Adipose tissue (tissue), 3 donors: ENCODE measurements around the gene TIMD4. TPM values are rescaled to one million over a fixed set of nuclear protein-coding genes. Genes with fewer than 3 reads are reported as not detected.
"Not testable (repeated sequence)": the region's sequence is repeated elsewhere in the genome, so short reads cannot be mapped to it uniquely, and the experiment has no call there.

Experiments
- H3K27ac ChIP-seq: one replicate; pipeline ENCODE4 v1.5.1; 2013; ENCODE audit warnings: low read depth, low read length
- WGBS, 3 donors: extraction: QIAGEN DNeasy Blood & Tissue Kit; methylation state at CpG; one replicate each; pipeline ENCODE4 v1.1.7; 2013; 5-methylcytosine and 5-hydroxymethylcytosine counted together
- polyA plus RNA-seq, 3 donors: library from polyadenylated mRNA; stranded (reverse); fragments of 200-250 nt; gene quantifications; one replicate each; pipeline ENCODE4 v1.2.3, GENCODE V29; 2013
- donor health status: healthy with polysubstance abuse.
- donor health status: Bipolar disorder and iron deficiency.
- donor health status: healthy.

TIMD4 gene
- polyA plus RNA-seq, 3 donors, result 0.72 to 1.00 TPM; not detected in 1

DNA sequence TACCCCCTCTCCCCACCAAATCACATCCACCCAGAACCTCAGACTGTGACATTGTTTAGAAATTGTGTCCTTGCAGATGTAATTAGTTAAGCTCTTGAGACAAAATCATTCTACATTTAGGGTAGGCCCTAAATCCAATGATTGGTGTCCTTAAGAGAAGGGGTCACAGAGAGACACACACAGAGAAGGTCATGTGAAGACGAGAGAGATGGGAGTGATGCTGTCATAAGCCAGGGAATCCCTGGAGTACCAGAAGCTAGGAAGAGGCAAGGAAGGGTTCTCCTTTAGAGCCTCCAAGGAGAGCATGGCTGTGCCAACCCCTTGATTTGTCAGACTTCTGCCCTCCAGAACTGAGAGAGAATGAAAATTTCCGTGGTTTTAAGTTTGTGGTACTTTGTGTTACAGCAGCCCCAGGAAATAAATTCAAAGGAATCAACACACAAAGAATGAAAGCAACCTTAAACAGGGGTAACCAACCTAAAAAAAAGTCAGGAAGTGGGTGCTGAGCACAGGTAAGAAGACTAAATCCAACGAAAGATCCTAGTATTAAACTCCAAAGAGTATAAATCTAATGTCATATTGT lies 33.6 kb downstream of the TIMD4 start:
- H3K27ac ChIP-seq, result no peak overlapping the region
- 54 to 80% (median 80%) methylated on average over 3 of the region's 3 CpGs for WGBS, 3 donors

DNA sequence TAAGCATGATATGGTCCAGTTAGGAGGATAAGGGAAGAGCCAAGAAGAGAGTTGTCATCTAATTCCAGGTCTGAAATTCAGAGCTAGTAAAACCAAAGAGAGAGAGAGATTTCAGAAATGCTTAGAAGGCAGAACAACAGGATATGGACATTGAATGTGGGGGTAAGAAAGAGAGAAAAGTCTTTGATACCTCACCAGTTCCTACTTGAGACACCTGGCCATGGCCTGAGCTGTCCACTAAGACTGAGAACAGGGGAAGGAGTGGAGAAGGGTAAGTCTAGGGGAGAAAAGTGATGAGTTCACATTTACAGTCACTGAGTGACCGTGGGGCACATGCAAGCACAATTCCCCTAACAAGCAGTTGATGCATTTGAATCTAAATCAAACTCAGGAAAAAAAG lies 35.5 kb downstream of the TIMD4 start:
- 91 to 98% (median 94%) methylated on average over 1 of the region's 1 CpG for WGBS, 3 donors
- no peak overlapping the region for H3K27ac ChIP-seq

DNA sequence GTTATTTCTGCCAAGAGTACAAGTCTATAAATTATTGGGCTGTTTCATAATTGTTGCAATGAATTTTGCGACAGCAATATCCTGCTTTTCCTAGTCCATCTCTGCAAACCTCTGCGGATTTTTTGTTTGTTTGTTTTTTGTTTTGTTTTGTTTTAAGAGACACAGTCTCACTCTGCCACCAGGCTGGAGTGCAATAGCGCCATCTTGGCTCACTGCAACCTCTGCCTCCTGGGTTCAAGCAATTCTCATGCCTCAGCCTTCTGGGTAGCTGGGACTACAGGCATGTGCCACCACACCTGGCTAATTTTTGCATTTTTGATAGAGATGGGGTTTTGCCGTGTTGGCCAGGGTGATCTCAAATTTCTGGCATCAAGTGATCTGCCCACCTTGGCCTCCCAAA lies 37.3 kb downstream of the TIMD4 start:
- WGBS, 3 donors, result 72 to 77% (median 73%) methylated on average over 4 of the region's 4 CpGs

DNA sequence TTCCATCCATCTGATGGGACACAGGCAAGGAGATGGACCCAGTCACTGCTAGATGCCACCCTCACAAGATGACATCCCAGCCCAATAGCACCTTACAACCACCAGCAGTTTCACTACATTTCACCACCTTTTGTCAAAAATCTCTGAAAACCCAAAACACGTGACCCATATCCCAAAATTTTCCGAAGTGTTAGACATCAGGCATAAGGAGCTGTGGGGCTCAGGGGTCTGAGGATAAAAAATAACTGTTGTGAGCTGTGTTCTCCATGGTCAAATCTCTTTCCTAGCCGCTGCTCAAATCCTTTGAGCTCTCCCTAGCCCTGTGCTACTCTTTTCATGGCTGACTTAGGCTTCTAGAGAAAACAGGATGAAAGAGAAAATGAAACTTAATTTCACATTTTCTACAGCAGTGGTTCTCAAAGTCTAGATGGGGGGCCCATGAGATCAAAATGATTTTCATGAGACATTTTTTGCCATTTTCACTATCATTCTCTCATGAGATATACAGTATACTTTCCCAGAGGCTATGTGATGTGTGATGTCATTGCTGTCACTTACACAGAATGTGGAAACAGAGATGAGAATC lies 40.7 kb downstream of the TIMD4 start:
- no peak overlapping the region for H3K27ac ChIP-seq
- whole genome bisulfite sequencing, 3 donors, result 89 to 93% (median 90%) methylated on average over 3 of the region's 3 CpGs

More for the DNA sequence above, 37.3 kb downstream of the TIMD4 start:
- H3K27ac ChIP-seq, result not testable (repeated sequence)

DNA sequence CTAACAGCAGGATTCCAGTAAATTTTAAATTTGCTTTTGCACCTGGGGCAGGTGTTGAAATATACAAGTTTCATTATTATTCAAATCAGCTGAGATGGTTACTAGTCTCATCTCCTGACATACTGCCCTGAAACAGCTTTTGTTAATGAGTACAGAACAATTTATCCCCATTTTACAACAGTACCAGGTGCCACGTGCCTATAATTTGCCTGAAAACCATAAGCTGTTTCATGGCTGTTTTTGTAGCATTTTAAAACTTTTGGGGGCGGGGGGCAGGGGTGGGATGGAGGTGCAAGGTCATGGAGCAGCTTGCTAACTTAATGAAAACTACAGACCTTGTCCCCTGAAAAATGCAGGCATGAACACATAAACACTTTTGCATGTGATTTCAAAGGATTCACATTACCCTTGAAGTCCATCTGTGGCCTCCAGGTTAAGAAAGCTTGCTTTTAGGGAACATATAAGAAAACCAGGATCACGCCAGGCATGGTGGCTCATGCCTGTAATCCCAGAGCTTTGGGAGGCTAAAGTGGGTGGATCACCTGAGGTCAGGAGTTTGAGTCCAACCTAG lies 42.1 kb downstream of the TIMD4 start:
- no peak overlapping the region for H3K27ac ChIP-seq
- WGBS, 3 donors, result 68 to 87% (median 82%) methylated on average over 3 of the region's 3 CpGs

DNA sequence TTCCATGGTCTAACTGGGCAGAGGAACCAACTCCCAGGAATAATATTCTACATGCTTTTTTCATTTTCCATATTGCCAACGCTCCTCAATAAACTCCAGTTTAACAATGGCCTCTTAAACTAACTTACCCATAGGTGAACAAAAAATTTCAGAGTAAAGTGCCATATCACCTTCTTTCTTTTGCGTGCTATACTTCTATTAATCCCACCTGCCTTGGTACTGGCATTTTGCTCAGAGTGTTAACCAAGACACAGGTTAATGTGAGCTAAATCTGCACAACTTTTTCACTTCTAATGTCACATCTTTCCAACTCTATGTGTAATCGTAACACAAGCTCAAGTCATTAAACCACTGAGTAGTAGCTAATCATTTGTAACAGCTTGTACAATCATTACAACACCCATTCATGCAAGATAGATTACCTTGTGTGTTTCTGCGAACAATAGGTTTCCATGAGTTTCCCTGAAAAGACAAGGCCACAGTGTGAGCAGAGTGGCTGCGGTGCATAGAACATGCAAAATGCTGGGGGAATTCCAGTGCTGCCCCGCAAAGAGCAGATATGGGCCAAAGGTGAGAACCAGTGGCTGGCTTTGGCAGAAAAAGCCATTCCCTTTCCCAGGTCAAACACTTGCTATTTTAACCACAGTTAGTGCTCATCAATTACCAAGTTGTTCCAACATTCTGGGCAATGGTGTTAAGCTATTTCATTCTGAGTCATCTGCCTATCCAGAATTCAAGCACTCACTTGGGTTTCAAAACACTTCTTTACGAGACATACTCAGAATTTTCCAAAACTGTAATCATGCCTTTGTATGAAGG lies 42.8 kb downstream of the TIMD4 start:
- no peak overlapping the region for H3K27ac ChIP-seq
- WGBS, 3 donors, result 58 to 82% (median 74%) methylated on average over 7 of the region's 7 CpGs

DNA sequence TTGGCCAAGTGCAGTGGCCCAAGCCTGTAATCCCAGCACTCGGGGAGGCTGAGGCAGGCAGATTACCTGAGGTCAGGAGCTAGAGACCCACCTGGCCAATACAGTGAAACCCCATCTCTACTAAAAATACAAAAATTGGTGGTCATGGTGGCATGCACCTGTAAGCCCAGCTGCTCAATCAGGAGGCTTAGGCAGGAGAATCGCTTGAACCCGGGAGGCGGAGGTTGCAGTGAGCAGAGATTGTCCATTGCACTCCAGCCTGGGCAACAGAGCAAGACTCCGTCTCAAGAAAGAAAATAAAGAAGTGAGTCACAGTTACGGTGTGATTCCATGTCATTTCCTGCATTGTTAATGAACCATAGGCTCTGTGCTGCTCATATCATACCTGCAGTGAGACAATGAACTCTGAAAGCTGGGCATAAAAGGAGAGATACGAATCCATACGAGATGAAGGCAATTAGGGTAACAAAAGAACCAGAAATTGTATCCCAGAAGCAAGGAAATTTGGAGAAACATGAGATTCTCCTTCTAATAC lies 44.6 kb downstream of the TIMD4 start:
- 82 to 89% (median 86%) methylated on average over 8 of the region's 8 CpGs for WGBS, 3 donors
- no peak overlapping the region for H3K27ac ChIP-seq

DNA sequence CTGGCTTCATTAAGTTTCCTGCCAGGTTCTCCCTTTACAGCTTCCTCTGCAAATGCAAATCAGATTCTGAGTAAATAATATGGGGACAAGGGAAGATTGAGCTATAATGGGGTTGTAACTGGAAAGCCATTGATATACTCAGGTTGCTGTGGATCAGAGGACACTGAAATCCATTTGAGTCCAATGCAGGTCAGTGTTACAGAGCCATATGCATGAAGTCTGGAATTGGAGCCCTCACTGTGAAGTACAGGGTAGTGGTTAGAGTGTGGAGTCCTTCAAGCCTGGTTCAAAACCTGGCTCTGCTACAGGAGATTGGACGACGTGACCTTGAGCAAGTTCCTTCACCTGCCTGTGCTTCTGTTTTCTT lies 48.7 kb downstream of the TIMD4 start:
- WGBS, 3 donors, result 61 to 82% (median 72%) methylated on average over 2 of the region's 2 CpGs
- no peak overlapping the region for H3K27ac ChIP-seq

DNA sequence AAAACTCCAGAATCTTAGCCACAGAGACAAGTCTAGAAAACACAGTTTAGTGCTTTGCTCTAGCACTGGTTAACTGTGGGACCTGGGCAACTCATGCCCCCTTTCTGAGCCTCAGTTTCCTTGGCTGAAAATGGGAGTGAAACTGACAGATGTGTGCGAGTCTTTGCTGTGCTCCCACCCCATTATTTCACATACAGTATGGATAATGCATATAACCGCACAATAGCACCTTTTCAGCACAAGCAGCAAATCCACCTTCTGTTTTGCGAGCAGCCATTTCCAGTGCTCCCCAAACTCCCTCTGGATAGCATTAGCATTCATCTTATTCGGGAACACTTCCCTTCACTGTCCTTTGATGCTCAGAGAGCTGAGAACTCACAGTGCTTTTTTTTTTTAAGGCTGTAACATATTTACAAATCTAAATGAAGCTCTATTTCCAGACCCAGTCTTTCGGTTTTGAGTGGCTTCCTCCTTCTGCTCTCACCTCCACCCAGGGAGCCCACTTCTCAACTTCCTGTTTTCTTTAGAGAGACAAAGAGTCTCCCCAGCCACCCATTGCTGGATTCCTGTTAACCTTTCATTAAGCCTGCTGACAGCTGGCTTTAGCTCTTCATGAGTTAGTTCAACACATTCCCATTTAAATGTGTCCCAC lies 49.2 kb downstream of the TIMD4 start:
- H3K27ac ChIP-seq, result no peak overlapping the region
- WGBS, 3 donors, result 54 to 57% (median 57%) methylated on average over 5 of the region's 5 CpGs

DNA sequence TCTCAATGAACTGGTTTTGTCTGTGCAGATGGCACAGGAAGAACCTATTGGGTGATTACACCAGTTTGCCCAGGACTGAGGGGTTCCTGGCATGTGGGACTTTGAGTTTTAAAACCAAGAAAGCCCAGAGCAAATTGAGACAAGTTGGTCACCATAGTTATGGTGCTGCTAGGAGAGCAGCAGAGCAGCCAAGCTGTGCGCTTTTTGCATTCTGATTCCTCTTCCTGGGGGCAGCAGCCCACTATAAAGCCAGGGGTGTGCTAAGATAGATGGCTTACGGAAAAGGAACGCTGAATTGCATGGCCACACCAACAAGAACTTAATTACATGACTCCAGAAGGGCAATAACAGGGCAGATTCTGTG lies 49.7 kb downstream of the TIMD4 start:
- H3K27ac ChIP-seq, result no peak overlapping the region
- WGBS, 3 donors, result 81 to 98% (median 91%) methylated on average over 3 of the region's 3 CpGs

DNA sequence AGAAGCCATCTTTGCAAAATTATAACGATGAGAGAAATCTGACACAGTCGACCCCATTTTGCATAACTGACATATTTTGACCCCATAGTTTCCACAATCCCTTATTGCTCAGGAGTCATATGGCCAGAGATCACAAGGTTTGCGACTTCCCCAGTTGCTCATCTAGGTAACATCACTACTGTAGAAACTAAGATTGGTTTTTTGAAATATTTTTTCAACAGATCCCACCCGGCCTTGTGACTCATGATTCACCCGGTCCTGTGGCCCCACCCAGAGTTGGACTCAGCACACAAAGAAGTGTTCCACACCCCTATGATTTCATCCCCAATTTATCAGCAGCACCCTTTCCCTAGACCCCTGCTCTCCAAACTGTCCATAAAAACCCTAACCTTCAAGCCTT lies 50.2 kb downstream of the TIMD4 start:
- WGBS, 3 donors, result 67 to 78% (median 77%) methylated on average over 5 of the region's 5 CpGs
- H3K27ac ChIP-seq, result no peak overlapping the region

DNA sequence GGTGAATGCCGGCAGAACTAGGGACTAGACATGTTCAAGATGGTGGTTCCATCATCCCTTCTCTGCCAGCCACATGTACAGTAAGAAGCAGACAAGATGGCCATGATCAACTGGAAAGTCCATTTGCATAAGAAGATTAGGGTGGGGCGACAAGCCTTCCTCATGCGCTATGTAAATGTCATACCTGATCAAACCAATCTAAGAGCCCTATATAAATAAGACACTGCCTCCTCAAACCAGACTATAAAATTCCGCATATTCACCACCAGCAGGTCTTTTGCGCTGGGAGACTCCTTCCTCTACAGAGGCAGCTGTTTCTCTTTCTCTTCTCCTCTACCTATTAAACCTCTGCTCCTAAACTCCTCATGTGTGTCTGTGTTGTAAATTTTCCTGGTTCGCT lies 53.8 kb downstream of the TIMD4 start:
- H3K27ac ChIP-seq, result no peak overlapping the region
- 89 to 96% (median 91%) methylated on average over 6 of the region's 6 CpGs for WGBS, 3 donors

DNA sequence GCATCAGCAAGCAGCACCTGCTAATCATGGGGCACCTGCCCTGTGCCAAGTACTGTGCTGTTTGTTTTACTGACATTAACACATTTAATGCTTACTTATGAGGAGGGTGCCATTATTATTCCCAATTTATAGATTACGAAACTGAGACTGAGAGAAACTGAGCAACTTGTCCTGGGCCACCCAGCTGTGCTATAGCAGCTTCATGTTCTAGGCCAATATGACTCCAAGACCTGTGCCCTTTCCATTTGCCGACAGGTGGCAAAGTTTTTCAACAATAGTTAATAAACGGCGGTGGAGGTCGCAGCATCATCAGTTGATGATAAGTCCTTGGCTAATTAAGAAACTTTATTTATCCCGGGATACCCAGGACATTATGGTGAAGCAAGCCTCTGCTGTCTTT lies 55.4 kb downstream of the TIMD4 start:
- 79 to 94% (median 88%) methylated on average over 6 of the region's 6 CpGs for WGBS, 3 donors
- no peak overlapping the region for H3K27ac ChIP-seq

DNA sequence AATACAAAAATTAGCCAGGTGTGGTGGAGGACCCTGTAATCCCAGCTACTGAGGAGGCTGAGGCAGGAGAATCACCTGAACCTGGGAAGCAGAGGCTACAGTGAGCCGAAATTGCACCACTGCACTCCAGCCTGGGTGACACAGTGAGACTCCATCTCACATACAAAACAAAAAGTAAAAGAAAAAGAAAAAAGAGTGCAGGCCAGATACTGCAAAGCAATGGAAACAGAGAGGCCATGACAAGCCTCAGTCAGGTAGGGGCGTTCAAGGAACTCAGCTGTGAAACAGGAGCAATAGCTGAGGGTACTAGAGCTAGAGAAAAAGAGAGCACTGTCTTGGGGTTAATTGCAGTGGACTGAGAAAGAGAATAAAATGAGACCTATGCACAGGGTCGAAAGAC lies 56.2 kb downstream of the TIMD4 start:
- H3K27ac ChIP-seq, result no peak overlapping the region
- WGBS, 3 donors, result 62 to 83% (median 78%) methylated on average over 3 of the region's 3 CpGs

DNA sequence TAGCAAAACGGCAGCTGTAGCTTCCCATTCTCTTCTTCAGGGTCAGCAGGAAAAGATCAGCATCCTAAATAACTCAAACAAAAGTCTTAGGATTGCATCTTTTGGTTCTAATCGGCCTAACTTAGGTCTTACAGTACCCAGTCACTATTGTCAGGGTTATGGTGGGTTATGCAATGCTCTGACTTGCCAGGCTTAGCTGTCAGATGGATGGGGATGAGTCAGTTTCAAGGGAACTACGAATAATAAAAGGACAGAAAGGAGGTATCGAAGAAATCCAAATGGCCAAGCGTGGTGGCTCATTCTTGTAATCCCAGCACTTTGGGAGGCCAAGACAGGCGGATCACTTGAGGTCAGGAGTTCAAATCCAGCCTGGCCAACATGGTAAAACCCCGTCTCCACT lies 66.5 kb downstream of the TIMD4 start:
- no peak overlapping the region for H3K27ac ChIP-seq
- WGBS, 3 donors, result 71 to 82% (median 79%) methylated on average over 7 of the region's 7 CpGs

DNA sequence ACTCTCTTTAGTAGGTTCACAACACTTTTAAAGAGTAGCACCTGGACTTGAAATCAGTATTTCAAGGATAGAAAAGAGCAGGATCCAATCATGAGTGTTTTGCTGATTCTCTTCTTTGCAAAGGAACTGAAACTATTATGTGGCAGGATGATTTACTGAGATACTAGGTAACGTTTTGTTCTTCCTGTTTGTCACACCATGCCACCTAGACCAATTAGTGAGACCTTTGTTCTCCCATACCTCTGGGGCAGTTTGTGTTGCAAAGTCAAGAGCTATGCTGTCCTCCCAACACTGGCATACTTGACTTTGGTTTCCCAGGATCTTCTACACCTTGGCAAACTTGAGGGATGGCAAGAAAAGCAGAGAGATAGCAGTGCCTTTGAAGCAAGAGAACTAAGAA lies 69.5 kb downstream of the TIMD4 start:
- H3K27ac ChIP-seq, result no peak overlapping the region
- 24 to 50% (median 35%) methylated on average over 1 of the region's 1 CpG for WGBS, 3 donors

DNA sequence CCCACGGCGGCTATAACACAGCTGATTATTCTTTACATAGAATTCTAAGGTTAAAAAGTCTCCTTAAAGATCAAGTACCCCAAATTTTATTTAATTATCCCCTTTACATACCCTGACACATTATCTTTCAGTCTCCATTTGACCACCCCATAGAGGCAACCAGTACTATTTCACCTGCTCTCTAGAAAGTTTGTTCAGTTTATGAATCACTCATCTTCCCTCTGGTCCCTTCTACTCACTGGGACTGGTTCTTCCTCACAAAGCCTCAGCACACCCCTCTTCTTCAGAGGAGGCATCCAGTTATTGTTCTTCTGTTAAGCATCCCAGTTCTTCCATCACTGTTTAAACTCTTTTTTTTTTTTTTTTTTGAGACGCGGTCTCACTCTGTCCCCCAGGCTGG lies 70.2 kb downstream of the TIMD4 start:
- 84 to 92% (median 91%) methylated on average over 4 of the region's 4 CpGs for WGBS, 3 donors

DNA sequence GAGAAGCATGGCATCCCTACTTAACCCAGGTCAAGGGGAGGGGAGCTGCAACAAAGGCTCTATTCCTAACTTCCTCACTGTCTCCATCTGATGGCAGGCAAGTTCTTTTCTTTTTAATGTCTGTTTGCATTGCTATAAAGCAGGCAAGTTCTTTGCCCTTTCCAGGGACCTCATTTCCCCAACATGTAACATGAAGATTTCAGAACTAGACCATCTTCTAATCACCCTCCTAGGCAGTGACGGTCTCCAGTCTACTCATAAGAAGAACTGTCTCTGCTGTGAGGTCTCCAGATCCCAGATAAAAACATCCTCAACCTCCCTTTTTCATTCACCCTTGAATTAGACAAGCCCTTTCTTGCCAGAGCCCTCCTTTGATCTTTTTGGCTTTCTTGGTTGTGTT lies 70.8 kb downstream of the TIMD4 start:
- H3K27ac ChIP-seq, result no peak overlapping the region
- WGBS, 3 donors, result 62 to 67% (median 63%) methylated on average over 1 of the region's 1 CpG

More for the DNA sequence above, 70.2 kb downstream of the TIMD4 start:
- no peak overlapping the region for H3K27ac ChIP-seq

DNA sequence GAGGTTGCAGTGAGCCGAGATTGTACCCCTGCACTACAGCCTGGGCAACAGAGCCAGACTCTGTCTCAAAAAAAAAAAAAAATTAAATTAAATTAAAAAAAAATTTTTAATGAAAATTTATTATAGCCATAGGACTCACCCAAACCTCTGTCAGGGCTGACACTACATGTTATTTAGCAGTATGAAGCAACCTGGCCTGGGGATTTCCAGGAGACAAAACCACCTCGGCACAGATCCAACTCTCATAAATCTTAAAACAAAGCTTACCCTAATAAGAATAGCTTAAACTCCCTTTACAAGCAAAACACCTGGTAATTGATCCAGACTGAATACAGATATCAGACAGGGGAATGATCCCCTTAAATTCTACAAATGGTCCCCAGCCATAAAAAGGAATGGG lies 74.5 kb downstream of the TIMD4 start:
- H3K27ac ChIP-seq, result no peak overlapping the region
- WGBS, 3 donors, result 72 to 85% (median 73%) methylated on average over 2 of the region's 2 CpGs
